Measurements from ENCODE around the gene RAPGEF2. TPM values are rescaled to one million over a fixed set of nuclear protein-coding genes. Genes with fewer than 3 reads are reported as not detected.

RAPGEF2 gene
- total and polyA plus RNA-seq, 2 experiments from 2014 or later: 10.2 to 63.1 TPM

- Mint-ChIP-seq H3K27me3 (ENCODE audit: insufficient read depth, low read depth, poor library complexity) (peaks cover 5% of the 10 kb centered on the region), H3K4me3 (no peak overlapping the region), H3K36me3 (ENCODE audit: low read depth) (peaks cover 47% of the 10 kb centered on the region), H3K27ac (no peak overlapping the region), H3K4me1 (no peaks in the 10 kb centered on the region), H3K9me3 (no peaks in the 10 kb centered on the region; the same call in 2 of the 3 replicates)
- Histone ChIP-seq H3K4me1 (ENCODE audit: insufficient read depth) (no peaks in the 10 kb centered on the region), H3K27me3 (ENCODE audit: insufficient read depth) (no peaks in the 10 kb centered on the region), H3F3A (replicated peaks; ENCODE audit: low read depth) (no peaks in the 10 kb centered on the region), H3K36me3 (ENCODE audit: insufficient read depth) (peaks cover 21% of the 10 kb centered on the region), H2AFZ (no peak overlapping the region), H3K79me2 (replicated peaks; ENCODE audit: insufficient read depth) (no peaks in the 10 kb centered on the region), H3K27ac (ENCODE audit: low read depth) (no peak overlapping the region), H4K20me1 (replicated peaks; ENCODE audit: insufficient read depth) (peaks cover 10% of the 10 kb centered on the region; the same call in 1 of the 2 replicates), H3K9me2 (ENCODE audit: insufficient read depth) (no peaks in the 10 kb centered on the region), H3K4me3 (no peak overlapping the region), H3K4me2 (no peak overlapping the region)
- TF ChIP-seq ZNF462 (CRISPR knock-in tag; IDR thresholded peaks at IDR 0.05) (no peak), ZNF114 (CRISPR knock-in tag; IDR thresholded peaks at IDR 0.05) (no peak), EZH2 (IDR thresholded peaks at IDR 0.05; ENCODE audit: low read depth, unreplicated experiment) (no peak), ZNF331 (CRISPR knock-in tag; IDR thresholded peaks at IDR 0.05; ENCODE audit: low read depth) (no peak), CTCF (conservative IDR thresholded peaks at IDR 0.05; ENCODE audit: low read depth in 2 of 2) (no peak), EZH2phosphoT487 (IDR thresholded peaks at IDR 0.05; ENCODE audit: unreplicated experiment) (no peak)
- ATAC-seq: no peak
- no peak for DNase-seq (ENCODE audit: low spot score)
Observed at GRCh38 chr4:159357350-159357749, 254.5 kb downstream of the RAPGEF2 start.
